Activated CD4-positive, alpha-beta T cell treated with anti-CD3 and anti-CD28 coated beads, Interleukin-2, amount 50 U/mL, for 24 hours (primary cell): Measurements from ENCODE around the gene HIBADH.
"Not testable (repeated sequence)": the region's sequence is repeated elsewhere in the genome, so short reads cannot be mapped to it uniquely, and the experiment has no call there.

ENCODE experiments used
- DNase-seq, 2 donors: peaks; one replicate each; pipeline ENCODE4 v3.0.0-alpha.2; 2020; ENCODE audit warnings: low read depth in 1 of 2, low spot score in 1 of 2

Gene HIBADH

DNA sequence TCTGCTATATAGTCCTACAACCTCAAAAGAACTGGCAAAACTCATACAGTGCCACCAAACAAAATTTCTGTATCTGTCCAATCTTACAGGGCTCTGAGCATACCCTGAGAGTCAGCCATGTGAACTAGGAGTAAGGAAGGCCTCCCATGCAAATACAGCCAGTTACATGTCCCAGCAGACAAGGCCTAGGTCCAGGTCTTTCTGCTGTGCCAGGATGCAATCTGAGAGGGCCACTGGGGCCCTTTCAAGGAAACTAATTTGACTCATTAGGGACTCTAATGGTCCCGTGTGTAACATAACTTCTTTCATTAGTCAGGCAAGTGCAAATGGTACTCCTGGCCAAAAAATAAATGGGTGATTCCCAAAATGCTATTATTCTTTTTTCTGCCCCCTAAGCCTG lies 17.9 kb upstream of the HIBADH start:
- no peak for DNase-seq

DNA sequence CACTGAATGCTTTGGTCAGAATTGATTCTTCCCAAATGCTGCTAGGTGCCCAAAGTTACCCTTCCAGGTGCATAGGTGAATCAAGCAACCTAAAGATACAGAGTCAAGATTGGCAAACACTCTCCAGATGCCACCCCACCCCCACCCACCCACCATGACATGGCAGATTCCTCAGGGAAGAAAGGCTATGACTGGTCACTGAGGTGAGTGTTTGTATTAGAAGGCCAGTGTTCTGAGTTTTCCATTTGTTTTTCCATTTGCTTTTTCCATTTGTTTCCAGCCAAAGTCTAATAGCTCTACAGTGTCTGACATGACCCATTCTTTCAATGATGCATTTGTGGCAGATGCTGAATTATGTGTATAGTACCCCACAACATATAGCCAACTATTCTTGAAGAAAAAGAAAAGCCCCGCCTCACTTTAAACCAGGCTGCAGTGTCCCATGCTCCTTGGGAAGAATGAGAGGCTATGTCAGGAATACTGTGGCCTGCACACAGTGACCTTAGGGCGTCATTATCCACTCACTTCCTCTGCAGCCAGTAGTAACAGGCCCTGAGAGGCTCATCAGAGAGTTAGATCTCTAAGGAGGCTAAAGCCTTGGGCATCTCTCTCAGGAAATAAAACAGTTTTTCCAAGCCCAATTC lies 16.1 kb upstream of the HIBADH start:
- DNase-seq: no peak

DNA sequence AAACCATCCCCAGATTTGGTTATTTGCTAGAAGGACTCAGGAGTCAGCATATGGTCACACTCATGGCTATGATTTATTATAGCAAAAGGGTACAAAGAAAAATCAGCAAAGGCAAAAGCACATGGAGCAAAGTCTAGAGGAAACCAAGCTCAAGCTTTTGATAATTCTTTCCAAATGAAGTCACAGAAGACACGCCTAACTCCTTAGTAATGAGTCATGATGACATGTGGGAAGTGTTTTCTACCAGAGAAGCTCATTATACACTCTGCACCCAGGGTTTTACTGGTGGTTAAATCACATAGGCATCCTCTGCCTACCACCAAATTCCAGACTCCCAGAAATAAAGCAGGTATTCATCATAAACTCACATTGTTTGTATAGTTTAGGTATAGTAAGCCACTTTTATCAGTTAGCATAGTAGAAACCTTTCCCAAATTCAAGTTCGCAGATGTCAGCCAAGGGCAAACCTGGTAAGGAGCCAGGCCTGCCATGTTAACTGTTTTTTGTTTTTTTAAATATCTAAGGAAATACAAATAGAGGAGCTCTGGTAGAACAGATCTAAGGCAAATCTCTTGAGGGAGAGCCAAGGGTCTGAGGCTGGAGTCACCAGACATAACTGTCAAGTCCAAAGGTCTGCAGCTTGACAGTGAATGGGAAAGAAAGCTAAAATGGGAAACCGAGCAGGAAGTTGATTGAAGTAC lies 15.4 kb upstream of the HIBADH start:
- no peak for DNase-seq

DNA sequence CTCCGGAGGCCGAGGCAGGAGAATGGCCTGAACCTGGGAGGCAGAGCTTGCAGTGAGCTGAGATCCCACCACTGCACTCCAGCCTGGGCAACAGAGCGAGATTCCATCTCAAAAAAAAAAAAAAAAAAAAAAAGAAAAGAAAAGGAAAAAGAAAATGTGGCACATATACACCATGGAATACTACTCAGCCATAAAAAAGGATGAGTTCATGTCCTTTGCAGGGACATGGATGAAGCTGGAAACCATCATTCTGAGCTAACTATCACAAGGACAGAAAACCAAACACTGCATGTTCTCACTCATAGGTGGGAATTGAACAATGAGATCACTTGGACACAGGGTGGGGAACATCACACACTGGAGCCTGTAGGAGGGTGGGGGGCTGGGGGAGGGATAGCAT lies 11.4 kb upstream of the HIBADH start:
- DNase-seq: not testable (repeated sequence)

DNA sequence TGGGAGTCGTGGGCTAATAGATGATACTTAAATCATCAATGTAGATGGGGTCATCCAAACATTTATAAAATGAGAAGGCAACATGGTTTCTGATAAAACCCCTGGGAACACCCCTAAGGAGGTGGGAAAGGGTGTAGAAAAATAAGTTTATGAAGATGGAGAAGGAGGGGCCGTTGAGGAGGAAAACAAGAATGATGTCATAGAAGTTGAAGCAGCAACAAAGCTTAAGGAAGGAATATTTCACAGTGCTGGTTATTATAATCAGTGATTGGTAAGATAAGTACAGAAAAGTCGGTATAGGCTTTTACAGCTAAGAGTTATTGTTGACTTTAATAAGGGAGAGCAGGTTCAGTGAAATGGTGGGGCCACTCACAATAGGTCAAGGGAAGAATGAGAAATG lies 9.0 kb upstream of the HIBADH start:
- DNase-seq: no peak

DNA sequence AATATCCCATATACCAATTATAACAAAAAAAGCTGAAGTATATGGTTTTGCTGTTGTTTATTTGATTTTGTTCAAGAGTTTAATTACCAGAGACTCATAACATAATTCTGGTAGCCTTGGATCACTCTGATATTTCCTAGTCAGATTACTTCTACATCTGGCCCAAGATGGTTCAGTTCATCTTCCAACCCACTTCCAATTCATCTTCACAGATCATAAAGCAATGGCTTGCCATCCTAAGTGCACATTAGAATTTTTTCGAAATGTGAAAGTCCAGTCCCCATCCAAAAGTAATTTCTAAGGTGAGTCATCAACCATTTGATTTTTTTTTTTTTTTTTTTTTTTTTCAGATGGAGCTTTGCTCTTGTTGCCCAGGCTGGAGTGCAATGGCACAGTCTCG lies 8.0 kb upstream of the HIBADH start:
- DNase-seq: no peak

DNA sequence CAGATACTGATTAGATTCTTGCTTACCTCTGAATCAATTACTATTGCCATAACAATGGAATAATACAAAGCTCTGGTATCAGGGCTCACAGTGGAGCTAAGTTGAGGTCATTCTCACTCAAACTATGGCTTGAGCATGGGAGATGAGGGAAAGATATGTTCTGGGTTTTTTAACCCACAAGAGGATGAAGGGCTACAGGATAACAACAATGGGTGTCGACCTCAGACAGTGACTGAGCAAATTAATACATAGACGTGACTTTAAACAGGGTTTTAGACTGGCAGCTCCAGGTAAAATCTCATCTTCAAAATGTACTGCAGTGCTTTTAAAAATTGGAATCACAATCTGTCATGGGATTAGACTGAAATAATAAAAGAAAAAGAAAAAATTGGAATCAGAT lies 7.5 kb upstream of the HIBADH start:
- no peak for DNase-seq

DNA sequence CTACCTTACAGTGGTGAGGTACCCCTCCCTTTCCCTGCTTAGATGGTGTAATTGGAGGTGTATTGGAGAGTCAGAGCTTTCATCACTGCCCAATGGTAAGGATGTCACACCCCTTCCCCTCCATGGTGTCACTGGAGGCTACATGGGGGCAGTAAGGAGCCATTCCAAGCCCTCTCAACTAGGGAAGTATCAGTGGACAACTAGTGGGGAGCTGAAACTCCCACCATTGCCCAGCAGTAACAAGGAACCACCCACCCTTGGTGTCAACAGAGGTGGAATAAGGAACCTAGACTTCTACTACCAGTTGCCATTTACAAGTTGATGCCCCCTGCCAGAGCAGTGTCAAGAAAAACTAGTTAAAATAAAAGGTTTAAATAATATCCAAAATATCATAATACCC lies 2.8 kb upstream of the HIBADH start:
- DNase-seq: no peak

DNA sequence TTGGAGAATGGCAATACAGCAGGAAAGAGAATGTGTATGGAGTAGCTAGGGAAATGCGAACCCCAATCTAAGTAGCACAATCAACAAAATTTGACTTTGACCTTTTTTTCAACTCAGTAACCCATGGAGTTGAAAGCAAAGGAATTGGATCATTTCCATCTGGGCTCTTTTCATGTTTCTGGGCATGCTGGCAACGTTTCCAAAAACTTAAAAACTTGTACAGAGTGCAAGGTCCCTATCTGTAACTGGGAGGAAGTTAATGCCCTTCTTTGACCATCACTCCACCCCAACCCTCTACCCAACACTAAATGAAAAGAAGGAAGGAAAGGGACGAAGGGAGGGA lies 1.3 kb upstream of the HIBADH start:
- no peak for DNase-seq

DNA sequence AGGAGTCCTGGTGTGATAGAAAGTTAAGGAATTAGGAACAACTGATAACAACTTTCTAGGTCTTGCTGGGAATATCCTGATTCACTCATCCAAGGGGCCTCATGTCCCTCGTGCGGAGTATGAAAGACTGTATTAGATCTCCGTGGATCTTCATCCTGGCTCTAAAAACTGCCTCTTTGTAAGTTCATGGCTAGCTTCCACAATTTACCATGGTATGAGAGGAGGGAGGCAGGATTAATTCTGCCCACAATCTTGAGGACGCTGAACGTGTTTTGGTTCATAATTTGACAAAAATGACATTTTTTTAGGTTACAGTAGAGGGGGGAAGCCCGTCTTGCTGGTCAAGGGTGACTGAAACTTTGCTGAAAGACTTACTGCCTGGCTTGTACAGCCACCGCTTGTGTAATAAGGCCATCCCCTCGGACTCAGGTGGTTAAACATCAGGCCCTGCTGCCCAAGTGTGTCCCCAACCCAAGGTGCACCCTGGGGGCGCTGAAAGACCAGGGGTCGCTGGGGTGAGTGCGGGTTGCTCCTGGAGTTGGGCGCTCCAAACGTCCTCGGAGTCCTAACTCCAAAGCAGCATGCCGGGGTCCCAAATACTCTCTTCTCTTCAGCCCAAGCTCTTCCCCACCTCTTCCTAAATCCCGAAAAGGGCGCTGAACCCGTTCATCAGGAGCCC lies 733 bp downstream of the HIBADH start:
- DNase-seq: peak in 1 of 2 donors; percentile 5

DNA sequence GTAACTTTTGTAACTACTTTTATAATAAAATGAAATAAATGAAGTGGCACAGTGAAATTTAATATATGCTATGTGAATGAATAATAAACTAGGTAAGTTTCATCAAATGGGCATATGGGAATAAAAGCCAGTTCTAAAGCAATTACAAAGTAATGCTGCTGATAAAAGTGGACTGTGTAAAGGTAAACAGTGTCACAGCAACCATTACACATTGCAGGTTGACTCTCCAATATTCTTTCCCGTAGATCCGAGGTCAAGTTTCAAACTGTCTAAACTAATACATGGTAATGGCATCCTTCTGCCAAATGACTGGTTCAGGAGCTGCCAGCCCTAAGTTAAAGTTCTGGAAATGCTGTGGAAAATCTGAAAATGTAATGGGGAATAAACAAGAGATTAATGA lies 6.0 kb downstream of the HIBADH start:
- DNase-seq: no peak

DNA sequence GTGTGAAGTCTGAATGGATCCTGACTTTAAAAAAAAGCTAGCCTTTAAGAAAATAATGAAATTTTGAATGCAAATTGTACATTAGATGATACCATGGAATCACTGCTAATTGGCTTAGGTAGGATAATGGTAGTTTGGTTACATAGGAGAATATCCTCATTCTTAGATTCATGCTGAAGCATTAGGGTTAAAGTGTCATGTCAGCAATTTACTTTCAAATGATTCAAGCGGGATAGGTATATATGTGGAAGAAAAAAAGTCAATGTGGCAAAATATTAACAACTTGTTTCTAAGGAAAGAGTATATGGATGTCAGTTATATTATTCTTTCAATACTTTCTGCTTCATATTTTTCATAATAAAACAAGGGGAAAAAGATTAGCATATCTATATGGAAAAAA lies 7.5 kb downstream of the HIBADH start:
- DNase-seq: no peak

DNA sequence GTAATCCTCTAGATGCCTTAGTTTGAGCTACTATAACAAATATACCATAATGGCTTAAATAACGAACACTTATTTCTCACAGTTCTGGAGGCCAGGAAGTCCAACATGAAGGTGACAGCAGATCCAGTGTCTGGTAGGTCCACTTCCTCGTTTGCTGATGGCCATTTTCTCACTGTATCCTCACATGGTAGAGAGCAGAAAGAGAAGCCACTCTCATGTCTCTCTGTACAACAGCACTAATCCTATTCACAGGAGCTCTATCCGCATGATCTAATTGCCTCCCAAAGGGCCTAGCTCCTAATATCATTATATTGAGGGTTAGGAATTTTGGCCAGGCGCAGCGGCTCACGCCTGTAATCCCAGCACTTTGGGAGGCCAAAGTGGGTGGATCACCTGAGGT lies 10.2 kb downstream of the HIBADH start:
- DNase-seq: no peak

DNA sequence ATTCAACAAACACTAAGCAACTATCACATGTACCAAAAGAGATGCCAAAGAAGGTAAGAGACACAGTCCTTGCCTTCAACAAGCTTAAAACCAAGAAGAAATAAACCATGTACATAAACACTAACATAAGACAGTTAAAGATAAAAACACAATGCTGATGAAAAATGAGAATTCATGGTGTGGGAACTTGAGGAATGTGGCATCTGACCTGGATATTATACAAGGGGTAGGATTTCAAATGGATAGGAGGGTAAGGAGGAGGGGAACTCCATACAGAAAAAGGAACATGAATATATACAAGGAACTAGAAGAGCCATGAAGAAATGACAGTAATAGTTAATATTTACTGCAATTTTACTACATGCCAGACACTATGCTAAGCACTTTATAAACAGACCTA lies 11.0 kb downstream of the HIBADH start:
- DNase-seq: no peak

DNA sequence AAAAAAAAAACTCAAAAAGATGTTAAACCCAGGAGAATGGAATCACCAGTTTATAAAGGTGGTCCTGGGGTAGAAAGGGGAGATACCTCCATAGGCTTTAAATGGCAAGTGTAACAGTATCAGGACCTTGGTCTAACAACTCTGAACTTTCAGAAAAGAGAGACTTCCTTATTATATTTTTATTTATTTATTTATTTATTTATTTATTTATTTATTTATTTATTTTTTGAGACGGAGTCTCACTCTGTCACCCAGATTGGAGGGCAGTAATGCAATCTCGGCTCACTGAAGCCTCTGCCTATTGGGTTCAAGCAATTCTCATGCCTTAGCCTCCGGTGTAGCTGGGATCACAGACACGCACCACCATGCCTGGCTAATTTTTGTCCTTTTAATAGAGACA lies 12.4 kb downstream of the HIBADH start:
- no peak for DNase-seq

DNA sequence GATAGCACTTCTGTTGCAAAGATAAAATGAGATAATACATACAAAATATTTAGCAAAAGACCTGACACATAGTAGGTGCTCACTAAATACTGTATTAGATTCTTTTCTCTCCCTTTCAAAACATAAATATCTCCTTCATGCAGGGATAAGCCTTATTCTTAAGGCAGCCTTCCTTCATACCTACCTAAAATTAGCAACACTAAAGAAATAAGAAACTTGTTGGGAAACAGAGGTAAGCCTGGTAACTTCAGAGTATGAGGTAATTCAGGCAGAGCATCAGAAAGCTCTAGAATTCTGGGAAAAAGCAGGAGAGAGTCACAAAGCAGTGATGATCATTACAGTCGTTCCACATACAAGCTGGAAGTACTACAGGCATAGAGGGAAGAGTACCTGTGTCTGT lies 15.2 kb downstream of the HIBADH start:
- DNase-seq: no peak

DNA sequence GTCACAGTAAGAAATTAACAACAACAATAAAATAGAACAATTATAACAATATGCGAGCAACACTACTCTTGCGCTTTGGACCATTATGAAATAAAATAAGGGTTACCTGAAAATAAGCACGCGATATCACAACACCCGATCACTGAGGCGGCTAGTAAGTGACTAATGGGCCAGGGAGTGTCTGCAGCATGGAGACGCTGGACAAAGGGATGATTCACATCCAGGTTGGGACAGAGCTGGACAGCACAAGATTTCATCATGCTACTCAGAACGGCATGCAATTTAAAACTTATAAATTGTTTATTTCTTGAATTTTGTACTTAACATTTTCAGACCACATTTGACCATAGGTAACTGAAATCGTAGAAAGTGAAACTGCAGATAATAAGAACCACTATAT lies 15.6 kb downstream of the HIBADH start:
- no peak for DNase-seq

DNA sequence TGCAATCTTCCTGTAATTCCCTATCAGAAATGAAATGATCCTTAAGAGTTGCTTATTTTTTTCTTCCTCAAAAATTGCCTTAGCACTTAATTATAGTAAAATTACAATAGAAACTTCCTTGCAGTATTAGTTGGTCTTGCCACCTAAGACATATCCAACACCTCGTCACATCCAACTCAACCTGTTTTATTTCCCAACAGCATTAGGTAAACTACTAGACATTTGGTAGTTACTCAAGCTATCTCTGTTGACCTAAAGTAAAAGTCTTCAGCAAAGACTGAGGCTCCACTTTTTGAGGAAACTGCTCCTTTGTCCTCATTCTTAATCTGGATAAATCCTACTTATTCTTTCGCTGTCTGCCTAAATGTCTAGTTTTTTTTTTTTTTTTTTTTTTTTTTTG lies 20.4 kb downstream of the HIBADH start:
- DNase-seq: no peak

DNA sequence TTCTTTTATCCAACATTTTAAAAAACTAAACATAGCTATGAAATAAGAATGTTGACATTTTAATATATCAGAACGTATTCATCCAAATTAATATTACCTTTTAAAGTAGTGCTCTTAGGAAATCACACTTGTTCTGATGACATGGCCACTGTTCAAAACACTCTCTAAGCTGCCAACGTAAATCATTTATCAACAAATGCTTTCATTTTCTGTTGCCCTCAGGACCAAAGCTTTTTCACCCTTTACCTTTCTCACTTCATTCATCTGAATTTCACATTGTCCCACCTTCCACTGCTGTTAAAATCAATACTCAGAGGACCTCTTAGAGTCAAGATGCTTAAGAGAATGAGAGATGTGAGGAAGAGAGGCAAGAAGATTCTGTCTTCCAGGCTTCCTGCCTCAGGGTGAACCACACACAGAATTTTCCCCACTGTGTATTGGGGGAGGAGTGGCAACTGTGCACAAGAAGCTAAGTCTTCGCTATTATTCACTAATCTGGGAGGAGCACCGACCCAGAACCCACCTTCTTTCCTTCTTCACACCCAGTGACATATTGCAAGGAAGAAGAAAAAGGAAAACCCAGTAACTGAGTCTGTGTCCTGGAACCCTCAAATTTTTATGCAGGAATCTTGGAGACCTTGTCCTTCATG lies 21.0 kb downstream of the HIBADH start:
- DNase-seq: no peak

DNA sequence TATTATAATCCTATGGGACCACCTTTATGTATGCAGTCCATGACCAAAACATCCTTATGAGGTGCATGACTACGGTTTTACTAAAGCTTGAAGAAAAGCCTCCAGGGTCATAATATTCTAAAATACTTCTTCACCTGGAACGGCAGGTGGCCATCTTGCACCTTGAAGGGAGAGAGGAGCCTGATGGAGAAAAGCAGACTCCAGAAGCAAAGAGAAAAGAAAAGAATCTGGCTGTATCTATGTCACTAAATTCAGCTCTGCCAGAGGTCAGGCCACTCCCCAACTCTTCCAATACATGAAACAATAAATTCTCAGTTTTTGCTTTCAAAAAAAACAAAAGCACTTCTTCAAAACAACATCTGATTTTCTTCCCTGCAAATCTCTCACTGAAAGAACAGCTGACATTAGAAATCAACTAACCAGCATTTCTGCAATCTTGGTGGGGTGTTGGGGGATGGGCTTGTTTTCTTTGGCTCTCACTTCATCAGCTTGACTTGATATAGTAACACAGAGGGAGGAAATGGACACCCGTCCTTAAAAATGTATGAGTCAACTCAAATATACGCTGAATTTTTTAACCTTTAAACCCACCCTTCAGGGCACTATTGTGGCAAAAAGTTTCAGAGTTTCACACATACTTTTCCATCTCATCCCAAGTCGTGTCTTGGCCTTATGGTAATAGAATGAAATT lies 21.7 kb downstream of the HIBADH start:
- DNase-seq: no peak

DNA sequence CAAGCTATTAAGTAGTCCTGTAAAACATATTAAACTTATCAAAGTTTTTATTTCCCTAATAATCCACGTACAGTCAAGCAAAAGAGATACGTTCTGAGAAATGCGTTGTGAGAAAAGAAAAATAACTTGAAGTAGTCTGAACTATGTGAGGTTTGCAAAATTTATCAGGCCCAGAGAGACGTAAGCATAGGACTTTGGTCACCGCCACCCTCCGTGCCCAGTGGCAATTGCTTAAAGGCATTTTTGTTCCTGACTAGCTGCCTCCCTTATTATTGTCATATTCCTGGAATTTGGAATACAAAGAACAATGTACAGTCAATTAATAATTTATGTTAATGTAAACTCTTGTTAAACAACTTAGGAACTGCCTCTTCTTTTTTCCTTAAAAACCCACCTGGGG lies 22.8 kb downstream of the HIBADH start:
- DNase-seq: no peak

DNA sequence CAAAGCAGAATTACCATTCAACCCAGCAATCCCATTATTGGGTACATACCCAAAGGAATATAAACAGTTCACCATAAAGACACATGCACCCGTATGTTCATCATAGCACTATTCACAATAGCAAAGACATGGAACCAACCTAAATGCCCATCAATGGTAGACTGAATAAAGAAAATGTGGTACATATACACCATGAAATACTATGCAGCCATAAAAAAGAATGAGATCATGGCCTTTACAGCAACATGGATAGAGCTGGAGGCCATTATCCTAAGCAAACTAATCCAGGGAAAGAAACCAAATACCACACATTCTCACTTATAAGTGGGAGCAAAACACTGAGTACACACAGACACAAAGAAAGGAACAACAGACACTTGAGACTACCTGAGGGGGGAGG lies 23.6 kb downstream of the HIBADH start:
- DNase-seq: not testable (repeated sequence)
